ENCODE measurements around the gene DLL4.

DLL4 gene

GRCh38 chr15:40927495-40927872 lies 1.7 kb upstream of the DLL4 start:
- Histone ChIP-seq H3K9me3 (ENCODE audit: insufficient read depth, low read length) (no peaks in the 10 kb centered on the region), H3K9ac (ENCODE audit: low read length) (peak overlapping the region; percentile 54), H2AFZ (ENCODE audit: low read depth, low read length) (peak overlapping the region; percentile 76; the same call in 1 of the 2 replicates), H3K36me3 (replicated peaks; ENCODE audit: low read depth, low read length) (no peaks in the 10 kb centered on the region), H4K20me1 (ENCODE audit: insufficient read depth, low read length) (no peaks in the 10 kb centered on the region), H3K4me3 (ENCODE audit: low read length) (peak overlapping the region; percentile 88), H3K79me2 (ENCODE audit: low read length) (no peaks in the 10 kb centered on the region), H3K27me3 (ENCODE audit: low read depth, low read length) (peaks cover 15% of the 10 kb centered on the region), H3K4me2 (ENCODE audit: low read length) (peak overlapping the region; percentile 95), H3K4me1 (ENCODE audit: low read length) (peaks cover 12% of the 10 kb centered on the region), H3K27ac (ENCODE audit: low read length) (no peak overlapping the region)
- no peak for TF ChIP-seq CTCF (IDR thresholded peaks at IDR 0.05; ENCODE audit: low read depth, low read length)

GRCh38 chr15:40927873-40928806 lies 1.0 kb upstream of the DLL4 start:
- Histone ChIP-seq H3K4me1 (ENCODE audit: low read length) (peaks cover 18% of the 10 kb centered on the region), H3K4me3 (ENCODE audit: low read length) (peak overlapping the region; percentile 88), H4K20me1 (ENCODE audit: insufficient read depth, low read length) (no peaks in the 10 kb centered on the region), H3K9me3 (ENCODE audit: insufficient read depth, low read length) (no peaks in the 10 kb centered on the region), H3K79me2 (ENCODE audit: low read length) (no peaks in the 10 kb centered on the region), H3K27me3 (ENCODE audit: low read depth, low read length) (peaks cover 15% of the 10 kb centered on the region), H3K27ac (ENCODE audit: low read length) (no peak overlapping the region), H3K36me3 (replicated peaks; ENCODE audit: low read depth, low read length) (no peaks in the 10 kb centered on the region), H3K9ac (ENCODE audit: low read length) (peak overlapping the region; percentile 54), H2AFZ (ENCODE audit: low read depth, low read length) (peak overlapping the region; percentile 76), H3K4me2 (ENCODE audit: low read length) (peak overlapping the region; percentile 95)
- TF ChIP-seq CTCF (IDR thresholded peaks at IDR 0.05; ENCODE audit: low read depth, low read length) = no peak
- TF ChIP-seq EZH2phosphoT487 (IDR thresholded peaks at IDR 0.05; ENCODE audit: low read depth) = no peak

GRCh38 chr15:40929660-40930429 lies 705 bp downstream of the DLL4 start:
- no peaks in the 10 kb centered on the region for H3K36me3 ChIP-seq (replicated peaks; ENCODE audit: low read depth, low read length)
- peaks cover 15% of the 10 kb centered on the region for H3K27me3 ChIP-seq (ENCODE audit: low read depth, low read length)
- no peak overlapping the region for H3K27ac ChIP-seq (ENCODE audit: low read length)
- H4K20me1 ChIP-seq (ENCODE audit: insufficient read depth, low read length) = no peaks in the 10 kb centered on the region
- TF ChIP-seq CTCF (IDR thresholded peaks at IDR 0.05; ENCODE audit: low read depth, low read length) (no peak), EZH2phosphoT487 (IDR thresholded peaks at IDR 0.05; ENCODE audit: low read depth) (no peak)
- no peak overlapping the region for H3K4me2 ChIP-seq (ENCODE audit: low read length)
- no peak overlapping the region for H3K4me3 ChIP-seq (ENCODE audit: low read length)
- no peak overlapping the region for H3K9ac ChIP-seq (ENCODE audit: low read length)
- no peak overlapping the region for H2AFZ ChIP-seq (ENCODE audit: low read depth, low read length)
- H3K4me1 ChIP-seq (ENCODE audit: low read length) = peaks cover 23% of the 10 kb centered on the region
- no peaks in the 10 kb centered on the region for H3K9me3 ChIP-seq (ENCODE audit: insufficient read depth, low read length)
- H3K79me2 ChIP-seq (ENCODE audit: low read length) = no peaks in the 10 kb centered on the region

Data from OCI-LY3 (cell line).